IPS-18c (cell line): ENCODE measurements around the gene R3HCC1L.
A peak's percentile ranks its signal among the peaks of the same experiment; 100 is the strongest.

ENCODE experiments used
- H3K4me3 ChIP-seq: 2 replicates; pipeline ENCODE4 v1.7.0; 2013; ENCODE audit warnings: low read depth, mild to moderate bottlenecking, low read length, moderate library complexity; ENCODE audit not compliant: insufficient read depth
- H3K9me3 ChIP-seq: one replicate; pipeline ENCODE4 v1.6.1; 2013; ENCODE audit warnings: mild to moderate bottlenecking, low read length, moderate library complexity; ENCODE audit not compliant: control insufficient read depth, insufficient read depth

R3HCC1L gene

DNA sequence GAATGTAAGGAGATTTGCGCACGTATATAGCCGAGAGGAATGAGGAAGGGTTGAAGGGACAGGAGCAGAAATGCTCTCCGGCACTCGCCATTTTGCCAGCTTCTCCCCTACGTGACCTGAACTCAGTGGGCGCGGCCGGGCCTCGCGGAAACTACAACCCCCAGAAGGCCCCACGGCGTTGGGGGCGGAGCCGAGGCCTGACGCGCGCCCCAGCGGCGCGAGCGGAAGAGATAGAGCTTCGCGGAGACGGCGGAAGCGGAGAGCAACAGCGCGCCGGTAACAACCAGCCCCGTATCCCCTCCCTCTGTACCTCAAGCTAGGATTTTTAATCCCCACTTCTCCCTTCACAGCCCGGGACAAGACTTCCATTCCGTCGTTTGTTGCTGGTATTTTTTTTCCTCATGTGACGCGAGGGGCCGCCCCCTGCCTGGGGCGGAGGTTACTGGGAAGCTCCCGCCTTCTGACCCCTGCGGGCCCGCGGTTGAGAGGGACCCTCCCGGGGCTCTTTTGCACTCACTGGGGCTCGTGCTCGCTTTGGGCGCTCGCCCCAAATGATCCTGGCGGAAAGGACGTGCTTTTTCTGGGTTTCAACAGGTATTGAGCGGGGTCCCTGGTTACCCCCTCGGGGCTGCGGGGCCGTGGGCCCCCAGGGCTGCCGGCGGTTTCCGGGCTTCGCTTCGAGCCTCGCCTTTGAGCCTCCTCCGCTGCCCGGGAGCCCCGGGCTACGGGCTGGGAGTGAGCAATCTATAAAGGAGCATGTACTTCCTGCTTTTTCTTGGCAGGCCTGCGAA, at the start of gene R3HCC1L:
Gene R3HCC1L, plus strand, starts transcription at position 227 of the 791 bp plus-strand sequence. CDS start 73,458 bp downstream, outside the sequence.
- H3K4me3 ChIP-seq: peak within 1 kb of the TSS; percentile 92
- H3K9me3 ChIP-seq: no peaks in the 10 kb centered on the region

DNA sequence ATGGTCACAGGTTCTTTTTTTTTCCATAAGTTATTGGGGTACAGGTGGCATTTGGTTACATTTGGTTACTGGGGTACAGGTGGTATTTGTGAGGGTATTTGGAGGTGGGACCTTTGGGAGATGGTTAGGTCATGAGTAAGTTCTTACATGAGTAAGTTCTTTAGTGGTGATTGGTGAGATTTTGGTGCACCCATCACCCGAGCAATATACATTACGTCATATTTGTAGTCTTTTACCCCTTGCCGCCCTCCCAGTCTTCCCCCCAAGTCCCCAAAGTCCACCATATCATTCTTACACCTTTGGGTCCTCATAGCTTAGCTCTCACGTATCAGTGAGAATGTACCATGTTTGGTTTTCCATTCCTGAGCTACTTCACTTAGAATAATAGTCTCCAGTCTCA, 49.2 kb upstream of the R3HCC1L start:
- no peaks in the 10 kb centered on the region for H3K9me3 ChIP-seq
- no peak overlapping the region for H3K4me3 ChIP-seq

DNA sequence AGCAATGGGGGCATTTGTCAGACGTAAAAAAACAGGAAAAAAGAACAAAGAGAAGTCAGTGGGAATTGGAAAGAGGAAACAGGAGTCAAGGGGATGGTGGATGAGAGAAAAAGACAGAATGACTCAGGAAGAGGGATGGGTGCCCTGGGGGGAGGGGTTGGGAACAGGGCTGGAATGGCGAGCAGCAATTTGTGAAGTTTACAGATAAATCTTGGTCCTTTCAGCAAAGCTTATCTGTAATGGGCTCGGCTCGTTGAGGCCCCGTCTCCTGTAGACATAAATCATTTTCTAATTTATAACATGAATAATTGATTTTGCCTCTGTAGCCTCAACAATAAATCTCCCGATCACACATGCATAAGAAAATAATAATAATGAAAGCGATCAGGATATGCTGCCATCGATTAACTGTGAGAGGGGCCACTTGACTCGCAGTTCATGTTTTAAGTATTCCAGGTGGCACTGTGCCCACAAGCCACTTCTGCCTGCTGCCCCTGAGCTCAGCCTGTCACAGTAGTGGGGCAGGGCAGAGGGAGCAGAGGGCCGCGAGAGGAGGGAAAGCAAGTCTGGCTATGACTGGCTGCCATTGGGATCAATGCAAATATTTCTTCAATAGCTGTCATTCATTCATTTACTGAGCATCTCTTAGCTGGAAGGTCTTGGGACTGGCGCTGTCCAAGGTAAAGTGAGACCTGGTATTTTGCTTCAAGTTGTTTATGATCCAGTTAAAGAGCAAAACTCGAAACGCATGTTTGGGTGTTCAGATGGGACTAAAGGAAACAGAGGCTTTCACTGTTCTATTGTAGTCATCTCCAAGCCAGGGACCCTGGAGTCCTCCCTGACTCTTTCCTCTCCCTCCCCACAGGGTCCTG, 47.4 kb upstream of the R3HCC1L start:
- Histone ChIP-seq H3K4me3 (no peak overlapping the region), H3K9me3 (no peaks in the 10 kb centered on the region)

DNA sequence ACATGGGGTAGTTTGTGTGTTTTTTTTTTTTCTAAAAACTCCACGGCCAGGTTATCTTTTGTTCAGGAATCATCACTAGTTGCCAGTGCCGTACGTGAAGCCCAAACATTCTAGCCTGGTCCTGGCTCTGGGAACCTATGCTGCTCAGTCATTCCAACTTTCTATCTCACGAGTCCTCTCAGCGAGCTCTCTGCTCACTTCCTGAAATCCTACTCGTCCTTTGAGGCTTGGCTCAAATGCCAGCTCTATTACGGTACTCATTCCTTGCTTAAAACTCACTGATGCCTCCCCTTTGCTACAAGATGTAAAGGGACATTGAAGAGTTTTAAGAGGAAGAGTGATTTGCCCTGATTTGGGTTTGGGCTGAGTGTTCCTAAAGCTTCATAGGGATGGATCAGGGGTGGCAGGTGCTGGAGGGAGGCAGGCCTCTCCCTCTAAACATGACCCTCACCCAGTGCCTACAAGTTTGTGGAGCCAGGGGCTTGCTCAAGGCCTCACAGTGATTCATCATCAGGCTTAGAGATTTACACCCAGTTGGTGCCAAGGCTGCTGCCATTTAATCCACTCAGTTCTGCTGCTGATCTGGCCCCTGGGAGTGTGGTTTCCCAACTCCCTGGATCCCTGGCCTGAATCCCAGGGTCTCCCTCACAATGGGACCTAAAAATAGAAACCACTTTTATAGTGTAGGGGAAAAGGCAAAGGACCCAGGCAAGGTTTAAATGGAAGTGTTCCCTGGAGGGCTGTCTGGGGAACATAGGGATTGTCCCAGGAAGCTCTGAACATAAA, 46.1 kb upstream of the R3HCC1L start:
- no peaks in the 10 kb centered on the region for H3K9me3 ChIP-seq
- H3K4me3 ChIP-seq: no peak overlapping the region

DNA sequence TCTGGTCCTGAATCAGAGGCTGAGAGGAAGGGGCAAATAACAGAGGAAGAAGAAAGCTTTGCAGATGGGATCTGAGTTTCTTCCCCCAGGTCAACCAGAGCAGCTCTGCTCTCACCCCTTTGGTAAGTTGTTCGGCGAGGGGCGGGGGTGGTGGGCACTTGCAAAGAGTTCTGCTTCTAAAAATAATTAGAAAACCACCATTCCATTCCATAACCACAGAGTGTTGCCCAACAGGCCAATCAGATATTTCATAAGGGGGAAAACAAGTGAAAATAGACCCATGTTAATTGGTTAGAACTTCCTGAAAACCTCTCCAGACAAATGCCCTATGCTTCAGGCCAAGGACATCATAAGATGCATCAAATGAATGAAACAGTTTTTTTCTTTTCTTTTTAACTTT, 43.6 kb upstream of the R3HCC1L start:
- no peaks in the 10 kb centered on the region for H3K9me3 ChIP-seq
- H3K4me3 ChIP-seq: no peak overlapping the region

DNA sequence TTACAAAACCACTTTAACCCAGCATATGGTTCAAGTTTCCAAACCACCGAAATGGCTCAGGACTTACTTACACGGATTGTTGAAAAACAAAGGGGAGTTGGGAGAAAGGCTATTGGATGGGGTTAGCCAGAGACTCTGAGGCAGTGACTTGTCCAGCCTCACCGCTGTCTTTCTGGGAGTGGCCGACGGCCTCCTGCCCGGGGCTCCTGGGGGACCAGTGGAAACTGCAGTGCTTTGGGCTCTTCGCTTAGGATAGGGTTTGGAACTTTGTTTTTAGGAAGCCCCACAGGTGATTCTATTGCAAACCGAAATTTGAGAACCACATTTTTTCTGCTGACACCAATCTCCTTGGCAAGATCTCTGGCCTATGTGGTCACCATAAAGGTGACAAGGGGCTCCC, 38.1 kb upstream of the R3HCC1L start:
- H3K9me3 ChIP-seq: no peaks in the 10 kb centered on the region
- H3K4me3 ChIP-seq: no peak overlapping the region

DNA sequence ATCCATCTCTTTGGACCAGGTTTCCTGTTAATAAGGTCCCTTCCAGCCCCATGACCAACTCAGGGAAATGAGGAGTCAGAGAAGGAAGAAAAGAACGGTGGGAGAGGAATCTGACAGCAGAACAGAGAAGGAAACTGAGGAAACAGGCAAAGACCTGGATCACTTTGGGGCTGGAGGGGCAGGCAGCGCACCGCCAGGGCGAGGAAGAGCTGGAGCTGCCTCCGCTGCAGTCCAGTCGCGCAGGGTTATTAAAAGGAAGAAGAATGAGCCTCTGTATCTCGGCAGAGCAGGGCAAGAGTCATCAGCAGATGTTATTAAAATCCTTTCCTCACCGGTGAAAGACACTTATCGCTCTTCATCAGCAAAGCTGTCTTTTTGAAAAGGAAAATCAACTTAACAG, 37.7 kb upstream of the R3HCC1L start:
- H3K9me3 ChIP-seq: no peaks in the 10 kb centered on the region
- H3K4me3 ChIP-seq: no peak overlapping the region

DNA sequence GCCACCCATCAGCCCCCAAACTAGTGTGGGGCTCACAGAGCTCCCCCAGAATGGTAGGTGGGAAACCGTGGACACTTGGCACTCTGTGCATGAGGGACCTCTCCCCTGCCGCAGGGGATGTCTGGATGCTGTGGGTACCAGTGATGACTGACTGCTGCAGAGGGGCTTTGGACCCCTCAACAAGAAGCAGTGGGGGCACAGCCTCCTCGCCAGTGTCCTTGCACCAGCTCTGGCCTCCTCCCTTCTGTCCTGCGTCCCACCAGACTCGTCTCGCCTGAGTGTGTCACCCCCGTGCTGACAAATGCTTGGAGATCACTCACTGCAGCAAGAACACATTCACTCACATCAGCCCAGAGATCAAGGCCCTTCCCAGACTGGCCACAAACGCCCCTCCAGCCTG, 37.3 kb upstream of the R3HCC1L start:
- Histone ChIP-seq H3K4me3 (no peak overlapping the region), H3K9me3 (no peaks in the 10 kb centered on the region)

DNA sequence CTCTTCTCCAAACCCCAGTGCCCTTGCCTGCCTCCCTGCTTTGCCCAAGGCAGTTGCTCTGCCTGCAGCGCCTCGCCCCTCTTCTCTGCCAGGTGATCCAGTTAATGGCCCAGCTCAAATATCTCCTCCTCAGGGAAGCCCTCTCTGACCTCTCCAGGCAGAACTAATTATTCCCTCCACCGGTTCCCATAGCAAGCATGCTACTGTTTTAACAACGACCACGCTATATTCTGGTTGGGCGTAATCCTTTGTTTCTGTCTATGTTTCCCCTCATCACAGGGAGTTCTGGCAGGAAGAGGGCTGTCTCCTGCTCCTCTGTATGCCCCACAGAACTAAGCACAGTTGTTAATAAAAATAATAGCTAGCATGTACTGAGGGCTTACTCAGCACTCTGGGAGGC, 36.8 kb upstream of the R3HCC1L start:
- H3K4me3 ChIP-seq: no peak overlapping the region
- no peaks in the 10 kb centered on the region for H3K9me3 ChIP-seq

DNA sequence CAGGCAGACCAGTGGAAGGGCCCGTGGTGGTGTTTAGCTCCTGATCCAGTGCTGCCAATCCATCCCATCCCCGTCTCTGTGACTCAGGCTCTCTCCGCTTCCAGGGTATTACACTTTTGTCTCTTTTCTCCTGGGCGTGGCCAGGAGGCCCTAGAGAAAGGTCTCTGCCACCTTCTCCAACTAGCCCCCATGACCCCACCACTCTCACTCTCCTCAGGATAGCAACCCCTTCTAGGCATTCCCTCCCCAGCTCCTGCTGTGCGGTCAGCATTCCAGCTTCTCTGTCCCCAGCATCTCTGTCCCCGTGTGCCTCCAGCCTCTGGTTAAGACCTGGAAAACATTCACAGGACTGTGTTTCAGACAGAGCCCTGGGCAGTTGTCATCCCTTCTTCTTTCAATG, 36.2 kb upstream of the R3HCC1L start:
- Histone ChIP-seq H3K4me3 (no peak overlapping the region), H3K9me3 (no peaks in the 10 kb centered on the region)

DNA sequence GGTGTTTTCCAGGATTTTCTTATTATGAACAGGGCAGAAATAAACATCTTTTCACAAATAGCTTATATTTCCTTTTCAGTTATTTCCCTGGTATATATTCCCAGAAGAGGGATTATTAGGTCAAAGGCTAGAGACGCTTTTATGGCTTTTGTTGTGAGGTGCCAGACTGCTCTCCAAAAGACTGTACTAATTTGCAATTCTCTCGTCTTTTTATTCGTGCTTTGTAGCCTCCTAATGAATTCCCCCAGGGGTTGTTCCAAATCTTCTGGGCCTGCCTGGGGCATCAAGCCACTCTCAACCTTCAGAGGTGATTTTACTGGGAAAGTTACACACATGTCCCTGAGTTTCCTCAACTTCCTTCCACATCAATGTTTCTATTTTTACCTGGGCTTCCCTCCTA, 34.0 kb upstream of the R3HCC1L start:
- no peaks in the 10 kb centered on the region for H3K9me3 ChIP-seq
- H3K4me3 ChIP-seq: no peak overlapping the region

DNA sequence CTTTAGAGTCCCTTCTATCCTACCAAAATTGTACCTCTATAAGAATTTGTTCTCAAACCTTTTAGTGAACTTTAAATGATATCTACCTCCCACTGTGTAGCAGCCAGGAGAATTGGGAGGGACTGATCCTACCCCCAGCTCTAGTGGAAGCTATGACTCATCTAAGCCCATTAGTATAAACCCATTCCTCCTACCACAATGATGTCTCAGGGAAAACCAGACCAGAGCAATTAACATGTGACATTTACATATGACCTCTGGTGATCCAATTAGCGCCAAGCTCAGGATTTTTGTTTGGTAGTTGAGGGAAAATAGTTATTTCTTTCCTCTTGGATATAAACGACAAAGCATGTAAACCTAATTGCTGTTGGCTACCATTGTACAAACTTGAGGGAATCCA, 33.1 kb upstream of the R3HCC1L start:
- no peaks in the 10 kb centered on the region for H3K9me3 ChIP-seq
- H3K4me3 ChIP-seq: no peak overlapping the region

DNA sequence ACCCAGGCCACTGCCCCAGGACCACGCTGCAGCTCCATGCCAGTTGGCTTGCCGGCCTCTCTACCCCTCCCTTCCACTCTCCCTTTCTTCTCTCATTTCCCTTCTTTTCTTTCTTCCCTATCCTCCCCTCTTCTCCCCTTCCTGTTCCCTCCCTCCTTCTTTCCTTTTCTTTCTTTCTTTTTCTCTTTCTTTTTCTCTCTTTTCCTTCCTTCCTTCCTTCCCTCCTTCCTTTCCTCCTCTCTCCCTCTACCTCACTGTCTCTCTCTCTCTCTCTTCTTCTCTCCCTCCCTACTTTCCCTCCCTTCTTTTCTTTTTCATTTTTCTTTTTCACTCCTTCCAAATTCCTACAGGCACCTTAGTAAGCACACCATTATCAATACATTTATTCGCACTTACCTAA, 30.3 kb upstream of the R3HCC1L start:
- Histone ChIP-seq H3K4me3 (no peak overlapping the region), H3K9me3 (peaks cover 3% of the 10 kb centered on the region)

DNA sequence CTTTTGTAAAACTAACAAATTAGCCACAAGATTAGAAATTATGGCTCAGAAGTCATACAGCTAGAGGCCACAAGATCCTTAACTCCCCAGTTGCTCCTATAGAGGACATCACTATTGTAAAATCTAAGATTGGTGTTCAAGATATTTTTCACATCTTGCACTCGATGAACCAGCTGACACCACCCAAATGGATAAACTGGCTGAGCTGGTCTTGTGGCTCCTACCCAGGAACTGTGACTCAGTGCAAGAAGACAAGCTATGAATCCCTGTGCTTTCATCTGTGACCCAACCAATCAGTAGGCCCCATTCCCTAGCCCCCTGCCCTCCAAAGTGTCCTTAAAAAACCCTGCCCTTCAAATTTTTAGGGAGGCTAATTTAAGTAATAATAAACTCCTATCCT, 27.9 kb upstream of the R3HCC1L start:
- Histone ChIP-seq H3K4me3 (no peak overlapping the region), H3K9me3 (peaks cover 5% of the 10 kb centered on the region)

DNA sequence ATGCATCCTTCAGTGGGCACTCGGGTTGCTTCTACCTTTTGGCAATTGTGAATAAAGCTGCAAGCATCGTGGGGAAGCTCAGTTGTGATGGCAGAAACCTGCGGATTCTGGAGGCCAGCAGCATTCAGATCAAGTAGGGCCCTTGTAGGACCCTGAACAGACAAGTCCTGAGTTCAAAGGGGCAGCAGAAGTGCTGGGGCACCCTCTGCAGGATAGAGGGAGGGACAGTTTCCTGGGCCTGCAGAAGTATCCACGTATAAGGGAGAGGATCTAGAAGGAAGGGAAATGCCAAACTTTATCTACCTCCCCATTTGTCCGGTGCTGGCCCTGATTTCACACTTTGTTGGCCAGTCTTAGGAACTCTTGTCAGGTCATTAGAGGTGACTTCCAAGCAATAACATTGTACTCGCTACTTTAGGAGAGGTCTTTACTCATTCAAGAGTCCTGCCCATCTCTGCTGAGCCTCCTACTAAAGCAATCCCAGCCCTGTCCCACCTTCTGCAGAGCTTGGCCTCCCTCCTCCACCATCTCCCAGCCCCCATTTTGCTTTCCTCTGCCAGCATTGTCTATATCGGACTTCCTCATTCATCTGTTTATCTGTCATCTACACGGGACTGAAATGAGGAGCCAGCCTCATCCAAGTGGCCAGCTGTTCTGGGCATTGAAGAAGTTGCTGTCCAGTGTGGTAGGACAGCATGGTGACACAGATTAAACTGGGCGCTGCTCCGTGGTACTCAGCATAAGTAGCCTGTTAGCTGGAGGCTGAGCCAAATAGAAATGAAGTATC, 26.6 kb upstream of the R3HCC1L start:
- Histone ChIP-seq H3K9me3 (peaks cover 5% of the 10 kb centered on the region), H3K4me3 (no peak overlapping the region)

DNA sequence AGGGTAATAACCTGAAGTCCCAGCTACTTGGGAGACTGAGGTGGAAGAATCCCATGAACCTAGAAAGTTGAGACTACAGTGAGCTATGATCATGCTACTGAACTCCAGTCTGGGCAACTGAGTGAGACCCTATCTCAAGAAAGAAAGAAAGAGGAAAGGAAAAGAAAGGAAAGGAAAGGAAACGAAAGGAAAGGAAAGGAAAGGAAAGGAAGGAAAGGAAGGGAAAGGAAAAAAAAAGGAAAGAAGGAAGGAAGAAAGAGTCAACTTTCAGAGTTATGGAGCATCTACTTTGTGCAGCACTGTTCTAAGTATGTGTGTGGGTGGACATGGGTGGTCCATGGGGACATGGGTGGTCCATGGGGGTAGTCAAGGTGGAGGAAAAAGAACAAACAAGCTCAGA, 24.1 kb upstream of the R3HCC1L start:
- Histone ChIP-seq H3K9me3 (peaks cover 5% of the 10 kb centered on the region), H3K4me3 (no peak overlapping the region)
